Esophagus muscularis mucosa (tissue), 4 donors: ENCODE measurements around the gene SIDT1. TPM values are rescaled to one million over a fixed set of nuclear protein-coding genes. Genes with fewer than 3 reads are reported as not detected.

ENCODE experiments used
- DNase-seq: peaks from one replicate; pipeline ENCODE4 v3.0.0-alpha.2; 2017; ENCODE audit errors: extremely low spot score
- H3K27ac ChIP-seq, 4 donors: fragments of 200-600 bp; sonication (generic); replicated peaks in 1 of 4; 1 replicate in 3 of 4; 2 replicates in 1 of 4; pipeline ENCODE4 v1.5.1; 2016 to 2019; ENCODE audit warnings: mild to moderate bottlenecking in 1 of 4
- H3K27me3 ChIP-seq, 4 donors: fragments of 200-600 bp; sonication (generic); one replicate each; pipeline versions ENCODE4 v1.5.1 to v1.6.0; 2016 to 2019
- H3K36me3 ChIP-seq, 4 donors: fragments of 200-600 bp; sonication (generic); one replicate each; pipeline ENCODE4 v1.5.1; 2016 to 2019
- H3K4me1 ChIP-seq, 4 donors: fragments of 200-600 bp; sonication (generic); one replicate each; pipeline ENCODE4 v1.5.1; 2016 to 2019
- H3K4me3 ChIP-seq, 4 donors: fragments of 200-600 bp; sonication (generic); 1 replicate in 2 of 4; 2 replicates in 2 of 4; pipeline ENCODE4 v1.5.1; 2016 to 2019; ENCODE audit warnings: mild to moderate bottlenecking in 4 of 4, moderate library complexity in 1 of 4
- H3K9me3 ChIP-seq, 4 donors: fragments of 200-600 bp; sonication (generic); 1 replicate in 3 of 4; 2 replicates in 1 of 4; pipeline ENCODE4 v1.5.1; 2016 to 2019
- CTCF ChIP-seq, 3 experiments: fragments of 200-600 bp in 2 of 3; fragments of 450-650 bp in 1 of 3; sonication (generic) in 2 of 3; IDR thresholded peaks; one replicate each; pipeline ENCODE4 v1.5.1; 2017 to 2019; ENCODE audit warnings: antibody characterized with exemption in 3 of 3, mild to moderate bottlenecking in 2 of 3, moderate library complexity in 1 of 3
- EP300 ChIP-seq: sonication (generic); formaldehyde crosslinking; IDR thresholded peaks from one replicate; pipeline ENCODE4 v1.6.1; 2017; ENCODE audit warnings: antibody characterized with exemption
- POLR2A ChIP-seq: fragments of 450-650 bp; IDR thresholded peaks from one replicate; pipeline ENCODE4 v1.6.1; 2017; ENCODE audit warnings: antibody characterized with exemption, moderate library complexity, mild to moderate bottlenecking, low read depth
- POLR2AphosphoS5 ChIP-seq, 2 donors: sonication (generic); formaldehyde crosslinking; IDR thresholded peaks; one replicate each; pipeline ENCODE4 v1.6.1; 2017; ENCODE audit warnings: antibody characterized with exemption in 2 of 2
- WGBS: methylation state at CpG from one replicate; pipeline ENCODE4 v1.1.5; 2018; 5-methylcytosine and 5-hydroxymethylcytosine counted together
- intact Hi-C: fragments of 100-400 bp; cut with DNase I; formaldehyde crosslinking; loops from one replicate; pipeline ENCODE4 v1.15.1; 2023
- total RNA-seq, 4 donors: library from RNA; depleted of rRNA; stranded (reverse); fragments of >200 nt; gene quantifications; one replicate each; pipeline versions ENCODE4 v1.1.0 to v1.2.1, GENCODE V29; 2016

Gene SIDT1
- total RNA-seq, 4 donors from 2014 or later: 1.2 to 3.8 (median 1.9) TPM

GRCh38 chr3:113536627-113537101 lies 4.3 kb downstream of the SIDT1 start:
- peaks cover 0 to 3% (median 0%) of the 10 kb centered on the region in 4 donors for H3K9me3 ChIP-seq
- no peaks in the 10 kb centered on the region for H3K36me3 ChIP-seq
- no peak overlapping the region for H3K4me3 ChIP-seq
- DNase-seq: no peak
- H3K27me3 ChIP-seq: peaks cover 0 to 44% (median 10%) of the 10 kb centered on the region in 4 donors
- H3K27ac ChIP-seq: no peak overlapping the region
- TF ChIP-seq POLR2AphosphoS5 (IDR thresholded peaks at IDR 0.05) (no peak), CTCF (IDR thresholded peaks at IDR 0.05) (no peak), POLR2A (no peak), EP300 (no peak)
- H3K4me1 ChIP-seq: peaks cover 0 to 20% (median 16%) of the 10 kb centered on the region in 4 donors
- intact Hi-C loops: no loop called here

- Histone ChIP-seq H3K27ac (no peak overlapping the region), H3K9me3 (peaks cover 0 to 8% (median 0%) of the 10 kb centered on the region in 4 donors), H3K4me1 (peaks cover 0 to 16% (median 14%) of the 10 kb centered on the region in 4 donors), H3K36me3 (no peaks in the 10 kb centered on the region), H3K27me3 (peaks cover 0 to 41% (median 10%) of the 10 kb centered on the region in 4 donors), H3K4me3 (no peak overlapping the region)
- intact Hi-C loops: no loop called here
- no peak for DNase-seq
- TF ChIP-seq POLR2A: no peak
- TF ChIP-seq EP300: no peak
- no peak for TF ChIP-seq POLR2AphosphoS5 (IDR thresholded peaks at IDR 0.05)
- no peak for TF ChIP-seq CTCF (IDR thresholded peaks at IDR 0.05)
These were observed 4.8 kb downstream of the SIDT1 start for GRCh38 chr3:113537155-113537554.

GRCh38 chr3:113541519-113541918 lies 9.2 kb downstream of the SIDT1 start:
- TF ChIP-seq POLR2A: no peak
- no peak for TF ChIP-seq CTCF (IDR thresholded peaks at IDR 0.05)
- TF ChIP-seq EP300: no peak
- TF ChIP-seq POLR2AphosphoS5 (IDR thresholded peaks at IDR 0.05): no peak
- intact Hi-C loops: no loop called here
- no peak overlapping the region for H3K4me3 ChIP-seq
- H3K27ac ChIP-seq: no peak overlapping the region
- H3K4me1 ChIP-seq: no peaks in the 10 kb centered on the region
- peaks cover 0 to 9% (median 0%) of the 10 kb centered on the region in 4 donors for H3K9me3 ChIP-seq
- H3K27me3 ChIP-seq: peaks cover 0 to 7% (median 0%) of the 10 kb centered on the region in 4 donors
- DNase-seq: no peak
- 93% methylated on average over 2 of the region's 2 CpGs for WGBS
- no peaks in the 10 kb centered on the region for H3K36me3 ChIP-seq

- no peak overlapping the region for H3K4me3 ChIP-seq
These were observed 13.2 kb downstream of the SIDT1 start for GRCh38 chr3:113545594-113545993.

More at GRCh38 chr3:113545594-113545993, 13.2 kb downstream of the SIDT1 start:
- Histone ChIP-seq H3K27me3 (peaks cover 0 to 4% (median 0%) of the 10 kb centered on the region in 4 donors), H3K36me3 (no peaks in the 10 kb centered on the region), H3K9me3 (peaks cover 0 to 9% (median 5%) of the 10 kb centered on the region in 4 donors), H3K27ac (no peak overlapping the region), H3K4me1 (no peaks in the 10 kb centered on the region)
- WGBS: 87% methylated on average over 1 of the region's 1 CpG
- intact Hi-C loops: no loop called here
- TF ChIP-seq POLR2A: no peak
- no peak for TF ChIP-seq CTCF (IDR thresholded peaks at IDR 0.05)
- no peak for TF ChIP-seq EP300
- TF ChIP-seq POLR2AphosphoS5 (IDR thresholded peaks at IDR 0.05): no peak
- DNase-seq: no peak
